ENCODE measurements around the gene IL15RA. TPM values are rescaled to one million over a fixed set of nuclear protein-coding genes. Genes with fewer than 3 reads are reported as not detected.

IL15RA gene
- total and polyA plus RNA-seq, 4 donors, result 6.6 to 10.7 (median 9.4) TPM

GRCh38 chr10:6010569-6010968 is 33.2 kb upstream of the IL15RA start:
- Histone ChIP-seq H3K27ac (ENCODE audit: low read depth in 1 of 2, low read length in 2 of 2) (no peak overlapping the region), H3K27me3 (ENCODE audit: control insufficient read depth in 4 of 4, insufficient read depth in 4 of 4, low read length in 3 of 4) (no peaks in the 10 kb centered on the region), H3K36me3 (ENCODE audit: control insufficient read depth in 4 of 4, insufficient read depth in 3 of 4, low read depth in 1 of 4, low read length in 3 of 4) (no peaks in the 10 kb centered on the region), H3K9me3 (ENCODE audit: control insufficient read depth in 4 of 4, low read length in 3 of 4) (peaks cover 0 to 9% (median 1%) of the 10 kb centered on the region in 4 donors), H3K4me1 (ENCODE audit: control insufficient read depth in 4 of 4, insufficient read depth in 4 of 4, low read length in 3 of 4) (peaks cover 0 to 3% (median 0%) of the 10 kb centered on the region in 4 donors), H3K9ac (ENCODE audit: low read depth in 1 of 2, low read length in 2 of 2) (no peak overlapping the region), H3K4me3 (ENCODE audit: low read depth in 1 of 3, low read length in 3 of 3) (no peak overlapping the region)
- no peak for TF ChIP-seq NR2F2 (IDR thresholded peaks at IDR 0.05)
- TF ChIP-seq ZBTB33 (IDR thresholded peaks at IDR 0.05), result no peak
- no peak for TF ChIP-seq TAF1 (conservative IDR thresholded peaks at IDR 0.05)
- TF ChIP-seq GABPA (IDR thresholded peaks at IDR 0.05 in 1 of 2, conservative IDR thresholded peaks at IDR 0.05 in 1 of 2), result no peak
- TF ChIP-seq SP1 (IDR thresholded peaks at IDR 0.05), result no peak
- TF ChIP-seq FOXA2 (IDR thresholded peaks at IDR 0.05), result no peak
- no peak for TF ChIP-seq CTCF (IDR thresholded peaks at IDR 0.05; ENCODE audit: low read depth, low read length, missing input control)
- TF ChIP-seq FOXA1 (IDR thresholded peaks at IDR 0.05), result no peak
- no peak for DNase-seq (ENCODE audit: low spot score)
- 92% methylated on average over 3 of the region's 3 CpGs for WGBS

GRCh38 chr10:6009961-6010360 is 32.6 kb upstream of the IL15RA start:
- WGBS, result 88% methylated on average over 4 of the region's 4 CpGs
- Histone ChIP-seq H3K9me3 (ENCODE audit: control insufficient read depth in 4 of 4, low read length in 3 of 4) (peaks cover 0 to 9% (median 1%) of the 10 kb centered on the region in 4 donors), H3K27me3 (ENCODE audit: control insufficient read depth in 4 of 4, insufficient read depth in 4 of 4, low read length in 3 of 4) (no peaks in the 10 kb centered on the region), H3K4me1 (ENCODE audit: control insufficient read depth in 4 of 4, insufficient read depth in 4 of 4, low read length in 3 of 4) (peaks cover 0 to 3% (median 0%) of the 10 kb centered on the region in 4 donors), H3K9ac (ENCODE audit: low read depth in 1 of 2, low read length in 2 of 2) (no peak overlapping the region), H3K36me3 (ENCODE audit: control insufficient read depth in 4 of 4, insufficient read depth in 3 of 4, low read depth in 1 of 4, low read length in 3 of 4) (no peaks in the 10 kb centered on the region), H3K4me3 (ENCODE audit: low read depth in 1 of 3, low read length in 3 of 3) (no peak overlapping the region), H3K27ac (ENCODE audit: low read depth in 1 of 2, low read length in 2 of 2) (no peak overlapping the region)
- TF ChIP-seq YY1 (IDR thresholded peaks at IDR 0.05) (no peak), HNF4G (IDR thresholded peaks at IDR 0.05) (no peak), SP1 (IDR thresholded peaks at IDR 0.05) (no peak), MAX (IDR thresholded peaks at IDR 0.05) (no peak), RXRA (IDR thresholded peaks at IDR 0.05) (no peak), FOXA2 (IDR thresholded peaks at IDR 0.05) (no peak), ZBTB33 (IDR thresholded peaks at IDR 0.05) (no peak), JUND (IDR thresholded peaks at IDR 0.05) (no peak), NR2F2 (IDR thresholded peaks at IDR 0.05) (no peak), GABPA (IDR thresholded peaks at IDR 0.05 in 1 of 2, conservative IDR thresholded peaks at IDR 0.05 in 1 of 2) (no peak)
- DNase-seq (ENCODE audit: low spot score), result no peak
